ENCODE measurements around the gene RAD23A.

Gene RAD23A

DNA sequence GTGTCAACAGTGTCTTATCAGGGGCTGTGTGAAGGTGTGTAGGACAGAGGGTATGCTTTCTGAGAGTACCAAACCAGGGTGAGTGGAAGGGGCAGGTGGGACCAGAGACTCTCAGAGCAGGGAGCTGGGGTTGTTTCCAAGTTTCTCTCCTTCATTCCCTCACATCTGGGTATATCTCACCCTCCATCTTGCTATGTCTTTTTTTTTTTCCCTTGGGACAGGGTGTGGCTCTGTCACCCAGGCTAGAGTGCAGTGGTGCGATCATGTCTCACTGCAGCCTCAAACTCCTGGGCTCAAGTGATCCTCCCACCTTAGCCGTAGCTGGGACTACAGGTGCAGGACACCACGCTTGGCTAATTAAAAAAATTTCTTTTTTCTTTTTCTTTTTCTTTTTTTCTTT is 34.3 kb downstream of the RAD23A start:
- H3K4me3 ChIP-seq (ENCODE audit: low read depth, low read length): no peak overlapping the region
- no peaks in the 10 kb centered on the region for H3K27me3 ChIP-seq (ENCODE audit: insufficient read depth, low read depth, severe bottlenecking)
- H3K9me3 ChIP-seq (ENCODE audit: severe bottlenecking): no peaks in the 10 kb centered on the region
- no peak for DNase-seq
- H3K27ac ChIP-seq: no peak overlapping the region
- no peak for TF ChIP-seq CTCF (IDR thresholded peaks at IDR 0.05; ENCODE audit: low read depth, low read length)
- no peaks in the 10 kb centered on the region for H3K36me3 ChIP-seq

- no peak for TF ChIP-seq CTCF (IDR thresholded peaks at IDR 0.05; ENCODE audit: low read depth, low read length)
- Histone ChIP-seq H3K4me3 (ENCODE audit: low read depth, low read length) (no peak overlapping the region), H3K27me3 (ENCODE audit: insufficient read depth, low read depth, severe bottlenecking) (no peaks in the 10 kb centered on the region), H3K27ac (no peak overlapping the region), H3K9me3 (ENCODE audit: severe bottlenecking) (no peaks in the 10 kb centered on the region), H3K36me3 (no peaks in the 10 kb centered on the region)
- DNase-seq: no peak
Observed at GRCh38 chr19:12982648-12983047, 37.0 kb downstream of the RAD23A start.

DNA sequence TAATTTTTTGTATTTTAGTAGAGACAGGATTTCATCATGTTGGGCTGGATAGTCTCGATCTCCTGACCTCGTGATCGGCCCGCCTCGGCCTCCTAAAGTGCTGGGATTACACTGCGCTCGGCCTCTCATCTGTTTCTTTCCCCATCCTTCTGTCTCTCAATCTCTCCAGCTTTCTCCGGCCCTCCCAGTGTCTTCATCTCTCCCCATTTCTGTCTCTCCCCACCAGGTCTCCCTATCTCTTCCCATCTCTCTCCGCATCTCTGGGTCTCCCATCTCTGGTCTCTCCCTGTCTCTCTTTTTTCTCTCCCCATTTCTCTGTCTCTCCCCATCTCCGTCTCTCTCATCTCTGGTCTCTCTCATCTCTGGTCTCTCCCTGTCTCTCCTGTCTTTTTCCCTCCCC is 37.4 kb downstream of the RAD23A start:
- H3K27me3 ChIP-seq (ENCODE audit: insufficient read depth, low read depth, severe bottlenecking): no peaks in the 10 kb centered on the region
- no peaks in the 10 kb centered on the region for H3K9me3 ChIP-seq (ENCODE audit: severe bottlenecking)
- H3K36me3 ChIP-seq: no peaks in the 10 kb centered on the region
- no peak for DNase-seq
- peak overlapping the region; percentile 36 for H3K4me3 ChIP-seq (ENCODE audit: low read depth, low read length)
- H3K27ac ChIP-seq: no peak overlapping the region; the same call in 1 of the 2 replicates
- no peak for TF ChIP-seq CTCF (IDR thresholded peaks at IDR 0.05; ENCODE audit: low read depth, low read length)

- DNase-seq: peak; percentile 69
- H3K27me3 ChIP-seq (ENCODE audit: insufficient read depth, low read depth, severe bottlenecking): no peaks in the 10 kb centered on the region
- no peaks in the 10 kb centered on the region for H3K36me3 ChIP-seq
- peak; percentile 88 for TF ChIP-seq CTCF (IDR thresholded peaks at IDR 0.05; ENCODE audit: low read depth, low read length)
- no peaks in the 10 kb centered on the region for H3K9me3 ChIP-seq (ENCODE audit: severe bottlenecking)
- H3K4me3 ChIP-seq (ENCODE audit: low read depth, low read length): peak overlapping the region; percentile 36
- no peak overlapping the region; the same call in 1 of the 2 replicates for H3K27ac ChIP-seq
Observed at GRCh38 chr19:12983542-12984142, 38.0 kb downstream of the RAD23A start.

- Histone ChIP-seq H3K4me3 (ENCODE audit: low read depth, low read length) (no peak overlapping the region), H3K9me3 (ENCODE audit: severe bottlenecking) (no peaks in the 10 kb centered on the region), H3K36me3 (no peaks in the 10 kb centered on the region), H3K27ac (no peak overlapping the region), H3K27me3 (ENCODE audit: insufficient read depth, low read depth, severe bottlenecking) (no peaks in the 10 kb centered on the region)
- DNase-seq: no peak
- no peak for TF ChIP-seq CTCF (IDR thresholded peaks at IDR 0.05; ENCODE audit: low read depth, low read length)
Observed at GRCh38 chr19:12984143-12984627, 38.5 kb downstream of the RAD23A start.

- H3K27ac ChIP-seq: no peak overlapping the region
- TF ChIP-seq CTCF (IDR thresholded peaks at IDR 0.05; ENCODE audit: low read depth, low read length): no peak
- H3K27me3 ChIP-seq (ENCODE audit: insufficient read depth, low read depth, severe bottlenecking): no peaks in the 10 kb centered on the region
- DNase-seq: no peak
- H3K9me3 ChIP-seq (ENCODE audit: severe bottlenecking): no peaks in the 10 kb centered on the region
- no peak overlapping the region for H3K4me3 ChIP-seq (ENCODE audit: low read depth, low read length)
- H3K36me3 ChIP-seq: no peaks in the 10 kb centered on the region
Observed at GRCh38 chr19:12984683-12985048, 39.0 kb downstream of the RAD23A start.
